GM23338 (cell line): Measurements from ENCODE around the gene FOXR2.

Experiments used
- CREB1 ChIP-seq: fragments of 250-450 bp; sonication (Bioruptor Pico); IDR thresholded peaks from 2 replicates; pipeline ENCODE4 v1.5.0; 2020; ENCODE audit warnings: low read depth, mild to moderate bottlenecking, moderate library complexity
- EZH2 ChIP-seq: fragments of 200-600 bp; sonication (generic); IDR thresholded peaks from one replicate; pipeline ENCODE4 v1.8.0; 2017; ENCODE audit warnings: antibody characterized with exemption, mild to moderate bottlenecking, low read depth; ENCODE audit not compliant: unreplicated experiment
- EZH2phosphoT487 ChIP-seq: fragments of 200-600 bp; sonication (generic); IDR thresholded peaks from one replicate; pipeline ENCODE4 v1.8.1; 2018; ENCODE audit warnings: antibody characterized with exemption; ENCODE audit not compliant: unreplicated experiment
- NANOG ChIP-seq: IDR thresholded peaks from 2 replicates; pipeline ENCODE4 v1.6.1; 2016; ENCODE audit warnings: antibody characterized with exemption, borderline replicate concordance
- POLR2AphosphoS5 ChIP-seq: IDR thresholded peaks from 2 replicates; pipeline ENCODE4 v1.6.1; 2016; ENCODE audit warnings: antibody characterized with exemption, low read depth
- TF ChIP-seq, protein P1 (sequence below), 2 experiments: fragments of 200-600 bp in 1 of 2; sonication (generic) in 1 of 2; conservative IDR thresholded peaks; 2 replicates each; pipeline versions ENCODE4 v1.5.1 to v1.6.1; 2016 to 2017; ENCODE audit warnings: antibody characterized with exemption in 2 of 2, low read depth in 2 of 2, mild to moderate bottlenecking in 2 of 2, moderate library complexity in 1 of 2
- TF ChIP-seq, protein P2 (sequence below): IDR thresholded peaks from one replicate; pipeline ENCODE4 v1.6.1; 2018; ENCODE audit warnings: antibody characterized with exemption; ENCODE audit not compliant: unreplicated experiment

DNA sequence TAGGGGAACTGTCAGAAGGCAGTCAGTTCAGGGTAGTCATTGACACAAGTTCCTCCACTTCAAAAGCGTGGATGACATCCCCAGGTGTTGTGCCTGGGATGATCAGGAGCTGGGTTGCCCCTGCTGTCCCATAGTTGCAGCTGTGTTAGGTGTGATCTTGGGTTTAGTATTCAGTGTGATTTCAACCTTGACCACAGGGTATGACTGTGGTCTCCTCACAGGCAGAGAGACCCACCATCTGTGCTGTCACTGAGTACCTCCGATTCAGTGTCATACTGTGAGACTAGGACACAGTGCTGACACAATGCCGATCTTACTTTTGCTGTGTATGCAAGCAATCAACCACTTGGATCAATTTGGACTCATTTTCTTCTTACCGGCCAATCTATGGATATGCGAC is 25.2 kb downstream of the FOXR2 start:
- TF ChIP-seq EZH2 (no peak), POLR2AphosphoS5 (no peak), NANOG (no peak), CREB1 (CRISPR knock-in tag) (no peak), EZH2phosphoT487 (no peak)
- TF ChIP-seq, protein P1, sequence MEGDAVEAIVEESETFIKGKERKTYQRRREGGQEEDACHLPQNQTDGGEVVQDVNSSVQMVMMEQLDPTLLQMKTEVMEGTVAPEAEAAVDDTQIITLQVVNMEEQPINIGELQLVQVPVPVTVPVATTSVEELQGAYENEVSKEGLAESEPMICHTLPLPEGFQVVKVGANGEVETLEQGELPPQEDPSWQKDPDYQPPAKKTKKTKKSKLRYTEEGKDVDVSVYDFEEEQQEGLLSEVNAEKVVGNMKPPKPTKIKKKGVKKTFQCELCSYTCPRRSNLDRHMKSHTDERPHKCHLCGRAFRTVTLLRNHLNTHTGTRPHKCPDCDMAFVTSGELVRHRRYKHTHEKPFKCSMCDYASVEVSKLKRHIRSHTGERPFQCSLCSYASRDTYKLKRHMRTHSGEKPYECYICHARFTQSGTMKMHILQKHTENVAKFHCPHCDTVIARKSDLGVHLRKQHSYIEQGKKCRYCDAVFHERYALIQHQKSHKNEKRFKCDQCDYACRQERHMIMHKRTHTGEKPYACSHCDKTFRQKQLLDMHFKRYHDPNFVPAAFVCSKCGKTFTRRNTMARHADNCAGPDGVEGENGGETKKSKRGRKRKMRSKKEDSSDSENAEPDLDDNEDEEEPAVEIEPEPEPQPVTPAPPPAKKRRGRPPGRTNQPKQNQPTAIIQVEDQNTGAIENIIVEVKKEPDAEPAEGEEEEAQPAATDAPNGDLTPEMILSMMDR (conservative IDR thresholded peaks at IDR 0.05; ENCODE audit: low read depth in 2 of 2), result no peak
- TF ChIP-seq, protein P2, sequence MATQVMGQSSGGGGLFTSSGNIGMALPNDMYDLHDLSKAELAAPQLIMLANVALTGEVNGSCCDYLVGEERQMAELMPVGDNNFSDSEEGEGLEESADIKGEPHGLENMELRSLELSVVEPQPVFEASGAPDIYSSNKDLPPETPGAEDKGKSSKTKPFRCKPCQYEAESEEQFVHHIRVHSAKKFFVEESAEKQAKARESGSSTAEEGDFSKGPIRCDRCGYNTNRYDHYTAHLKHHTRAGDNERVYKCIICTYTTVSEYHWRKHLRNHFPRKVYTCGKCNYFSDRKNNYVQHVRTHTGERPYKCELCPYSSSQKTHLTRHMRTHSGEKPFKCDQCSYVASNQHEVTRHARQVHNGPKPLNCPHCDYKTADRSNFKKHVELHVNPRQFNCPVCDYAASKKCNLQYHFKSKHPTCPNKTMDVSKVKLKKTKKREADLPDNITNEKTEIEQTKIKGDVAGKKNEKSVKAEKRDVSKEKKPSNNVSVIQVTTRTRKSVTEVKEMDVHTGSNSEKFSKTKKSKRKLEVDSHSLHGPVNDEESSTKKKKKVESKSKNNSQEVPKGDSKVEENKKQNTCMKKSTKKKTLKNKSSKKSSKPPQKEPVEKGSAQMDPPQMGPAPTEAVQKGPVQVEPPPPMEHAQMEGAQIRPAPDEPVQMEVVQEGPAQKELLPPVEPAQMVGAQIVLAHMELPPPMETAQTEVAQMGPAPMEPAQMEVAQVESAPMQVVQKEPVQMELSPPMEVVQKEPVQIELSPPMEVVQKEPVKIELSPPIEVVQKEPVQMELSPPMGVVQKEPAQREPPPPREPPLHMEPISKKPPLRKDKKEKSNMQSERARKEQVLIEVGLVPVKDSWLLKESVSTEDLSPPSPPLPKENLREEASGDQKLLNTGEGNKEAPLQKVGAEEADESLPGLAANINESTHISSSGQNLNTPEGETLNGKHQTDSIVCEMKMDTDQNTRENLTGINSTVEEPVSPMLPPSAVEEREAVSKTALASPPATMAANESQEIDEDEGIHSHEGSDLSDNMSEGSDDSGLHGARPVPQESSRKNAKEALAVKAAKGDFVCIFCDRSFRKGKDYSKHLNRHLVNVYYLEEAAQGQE, result no peak
